DND-41 (cell line): ENCODE results near the gene COL15A1.

Experiments used
- EZH2 ChIP-seq: IDR thresholded peaks from 3 replicates; pipeline ENCODE4 v1.6.1; 2012; ENCODE audit warnings: borderline replicate concordance, low read depth, mild to moderate bottlenecking, moderate library complexity, low read length, inconsistent platforms; ENCODE audit not compliant: severe bottlenecking
- TF ChIP-seq, protein P1 (sequence below): IDR thresholded peaks from 2 replicates; pipeline ENCODE4 v1.5.1; 2012; ENCODE audit warnings: borderline replicate concordance, low read length, moderate library complexity, mild to moderate bottlenecking; ENCODE audit not compliant: poor library complexity, severe bottlenecking; ENCODE audit errors: extremely low read depth

- TF ChIP-seq, protein P1, sequence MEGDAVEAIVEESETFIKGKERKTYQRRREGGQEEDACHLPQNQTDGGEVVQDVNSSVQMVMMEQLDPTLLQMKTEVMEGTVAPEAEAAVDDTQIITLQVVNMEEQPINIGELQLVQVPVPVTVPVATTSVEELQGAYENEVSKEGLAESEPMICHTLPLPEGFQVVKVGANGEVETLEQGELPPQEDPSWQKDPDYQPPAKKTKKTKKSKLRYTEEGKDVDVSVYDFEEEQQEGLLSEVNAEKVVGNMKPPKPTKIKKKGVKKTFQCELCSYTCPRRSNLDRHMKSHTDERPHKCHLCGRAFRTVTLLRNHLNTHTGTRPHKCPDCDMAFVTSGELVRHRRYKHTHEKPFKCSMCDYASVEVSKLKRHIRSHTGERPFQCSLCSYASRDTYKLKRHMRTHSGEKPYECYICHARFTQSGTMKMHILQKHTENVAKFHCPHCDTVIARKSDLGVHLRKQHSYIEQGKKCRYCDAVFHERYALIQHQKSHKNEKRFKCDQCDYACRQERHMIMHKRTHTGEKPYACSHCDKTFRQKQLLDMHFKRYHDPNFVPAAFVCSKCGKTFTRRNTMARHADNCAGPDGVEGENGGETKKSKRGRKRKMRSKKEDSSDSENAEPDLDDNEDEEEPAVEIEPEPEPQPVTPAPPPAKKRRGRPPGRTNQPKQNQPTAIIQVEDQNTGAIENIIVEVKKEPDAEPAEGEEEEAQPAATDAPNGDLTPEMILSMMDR: no peak
- TF ChIP-seq EZH2: no peak
Measured at GRCh38 chr9:99050292-99050911, 106.7 kb downstream of the COL15A1 start.
